Tibial artery (tissue), 4 donors: Measurements from ENCODE around the gene ARL11.
A peak's percentile ranks its signal among the peaks of the same experiment; 100 is the strongest.

Experiments
- DNase-seq, 2 donors: peaks; one replicate each; pipeline ENCODE4 v3.0.0-alpha.2; 2019
- H3K27ac ChIP-seq, 2 donors: fragments of 200-600 bp; sonication (generic) in 1 of 2; 1 replicate in 1 of 2; 2 replicates in 1 of 2; pipeline ENCODE4 v1.5.1; 2018 to 2019; ENCODE audit warnings: mild to moderate bottlenecking in 1 of 2
- H3K27me3 ChIP-seq, 2 donors: fragments of 200-600 bp; sonication (generic) in 1 of 2; one replicate each; pipeline versions ENCODE4 v1.5.1 to v1.6.0; 2016 to 2019
- H3K36me3 ChIP-seq, 3 donors: fragments of 200-600 bp; sonication (generic) in 2 of 3; one replicate each; pipeline ENCODE4 v1.5.1; 2016 to 2019; ENCODE audit warnings: mild to moderate bottlenecking in 2 of 3
- H3K4me1 ChIP-seq, 4 donors: fragments of 200-600 bp; sonication (generic) in 2 of 4; 1 replicate in 3 of 4; 2 replicates in 1 of 4; pipeline ENCODE4 v1.5.1; 2016 to 2019
- H3K4me3 ChIP-seq, 2 donors: fragments of 200-600 bp; sonication (generic) in 1 of 2; 1 replicate in 1 of 2; 2 replicates in 1 of 2; pipeline ENCODE4 v1.5.1; 2018 to 2019; ENCODE audit warnings: mild to moderate bottlenecking in 2 of 2
- H3K9me3 ChIP-seq, 3 donors: fragments of 200-600 bp; sonication (generic) in 1 of 3; one replicate each; pipeline ENCODE4 v1.5.1; 2016 to 2019
- intact Hi-C: fragments of 100-400 bp; cut with DNase I; formaldehyde crosslinking; loops from one replicate; pipeline ENCODE4 v1.15.0; 2023; ENCODE audit warnings: low total_unique reads
- TF ChIP-seq, protein P1 (sequence below), 2 experiments: fragments of 200-600 bp in 1 of 2; fragments of 450-650 bp in 1 of 2; IDR thresholded peaks; one replicate each; pipeline ENCODE4 v1.5.1; 2017 to 2019; ENCODE audit warnings: antibody characterized with exemption in 2 of 2, mild to moderate bottlenecking in 1 of 2, moderate library complexity in 1 of 2

ARL11 gene

DNA sequence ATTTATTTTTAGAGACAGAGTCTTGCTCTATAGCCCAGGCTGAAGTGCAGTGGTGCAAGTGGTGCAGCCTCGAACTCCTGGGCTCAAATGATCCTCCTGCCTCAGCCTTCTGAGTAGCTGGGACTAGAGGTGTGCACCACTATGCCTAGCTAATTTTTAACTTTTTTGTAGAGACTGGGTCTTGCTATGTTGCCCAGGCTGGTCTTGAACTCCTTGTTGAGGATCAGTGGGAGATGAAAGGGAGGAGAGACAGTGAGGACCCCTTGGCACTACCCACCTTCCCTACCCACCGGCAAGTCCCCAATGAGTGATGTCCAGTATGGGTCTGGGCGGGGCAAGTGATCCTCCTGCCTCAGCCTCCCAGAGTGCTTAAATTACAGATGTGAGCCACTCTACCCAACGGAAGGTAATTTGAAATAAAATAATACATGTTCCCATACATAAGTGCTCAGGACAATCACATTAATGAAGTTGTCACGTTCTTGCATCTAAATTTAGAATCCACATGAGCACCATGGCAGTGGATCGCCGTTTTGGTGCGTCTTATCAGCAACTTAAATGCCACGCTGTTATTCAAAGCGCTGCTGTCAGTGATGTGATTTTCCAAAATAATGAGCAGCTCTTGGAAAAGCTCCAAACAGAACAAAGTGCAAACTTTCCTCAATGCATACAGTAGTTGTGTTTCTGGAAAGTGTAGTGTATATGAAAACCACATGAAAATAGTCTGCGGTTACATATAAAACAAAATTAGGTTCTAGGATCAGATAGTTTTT lies 5.9 kb upstream of the ARL11 start:
- DNase-seq, result no peak
- Histone ChIP-seq H3K4me3 (no peak overlapping the region), H3K36me3 (no peaks in the 10 kb centered on the region), H3K4me1 (peaks cover 0 to 3% (median 0%) of the 10 kb centered on the region in 4 donors), H3K9me3 (no peaks in the 10 kb centered on the region), H3K27ac (no peak overlapping the region), H3K27me3 (peaks cover 0 to 2% of the 10 kb centered on the region in 2 donors)
- intact Hi-C loops, result no loop called here
- TF ChIP-seq, protein P1, sequence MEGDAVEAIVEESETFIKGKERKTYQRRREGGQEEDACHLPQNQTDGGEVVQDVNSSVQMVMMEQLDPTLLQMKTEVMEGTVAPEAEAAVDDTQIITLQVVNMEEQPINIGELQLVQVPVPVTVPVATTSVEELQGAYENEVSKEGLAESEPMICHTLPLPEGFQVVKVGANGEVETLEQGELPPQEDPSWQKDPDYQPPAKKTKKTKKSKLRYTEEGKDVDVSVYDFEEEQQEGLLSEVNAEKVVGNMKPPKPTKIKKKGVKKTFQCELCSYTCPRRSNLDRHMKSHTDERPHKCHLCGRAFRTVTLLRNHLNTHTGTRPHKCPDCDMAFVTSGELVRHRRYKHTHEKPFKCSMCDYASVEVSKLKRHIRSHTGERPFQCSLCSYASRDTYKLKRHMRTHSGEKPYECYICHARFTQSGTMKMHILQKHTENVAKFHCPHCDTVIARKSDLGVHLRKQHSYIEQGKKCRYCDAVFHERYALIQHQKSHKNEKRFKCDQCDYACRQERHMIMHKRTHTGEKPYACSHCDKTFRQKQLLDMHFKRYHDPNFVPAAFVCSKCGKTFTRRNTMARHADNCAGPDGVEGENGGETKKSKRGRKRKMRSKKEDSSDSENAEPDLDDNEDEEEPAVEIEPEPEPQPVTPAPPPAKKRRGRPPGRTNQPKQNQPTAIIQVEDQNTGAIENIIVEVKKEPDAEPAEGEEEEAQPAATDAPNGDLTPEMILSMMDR (IDR thresholded peaks at IDR 0.05), result no peak

DNA sequence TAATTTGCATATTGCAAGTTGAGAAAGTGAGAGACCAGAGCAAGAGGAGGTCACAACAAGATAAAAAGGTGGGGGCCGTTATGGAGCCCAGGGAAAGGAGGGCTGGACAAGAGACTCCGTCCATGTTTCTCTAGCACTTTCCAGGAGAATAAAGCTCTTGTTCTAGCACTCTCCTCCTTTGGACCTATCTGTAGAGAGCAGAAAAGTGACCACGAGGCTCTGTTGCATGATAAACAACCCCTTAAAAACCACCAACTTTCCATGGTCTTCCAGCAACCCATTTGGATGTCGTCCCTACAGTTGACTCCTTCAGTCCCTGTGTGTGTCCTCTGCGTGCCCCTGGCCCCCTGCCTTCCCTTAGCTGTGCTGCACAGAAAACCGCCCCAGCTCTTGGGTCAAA lies 4.1 kb upstream of the ARL11 start:
- Histone ChIP-seq H3K27ac (no peak overlapping the region), H3K4me1 (peaks cover 0 to 3% (median 0%) of the 10 kb centered on the region in 4 donors), H3K36me3 (no peaks in the 10 kb centered on the region), H3K9me3 (no peaks in the 10 kb centered on the region), H3K4me3 (no peak overlapping the region), H3K27me3 (peaks cover 0 to 2% of the 10 kb centered on the region in 2 donors)
- intact Hi-C loops, result no loop called here
- TF ChIP-seq, protein P1 (IDR thresholded peaks at IDR 0.05), result no peak
- no peak for DNase-seq

GRCh38 chr13:49625392-49626079 lies 2.8 kb upstream of the ARL11 start:
- Histone ChIP-seq H3K27me3 (peaks cover 0 to 2% of the 10 kb centered on the region in 2 donors), H3K9me3 (no peaks in the 10 kb centered on the region), H3K4me1 (peaks cover 0 to 3% (median 0%) of the 10 kb centered on the region in 4 donors), H3K4me3 (no peak overlapping the region), H3K27ac (no peak overlapping the region), H3K36me3 (no peaks in the 10 kb centered on the region)
- TF ChIP-seq, protein P1 (IDR thresholded peaks at IDR 0.05), result no peak
- peak in 1 of 2 donors; percentile 31 for DNase-seq
- intact Hi-C loops, result no loop called here

DNA sequence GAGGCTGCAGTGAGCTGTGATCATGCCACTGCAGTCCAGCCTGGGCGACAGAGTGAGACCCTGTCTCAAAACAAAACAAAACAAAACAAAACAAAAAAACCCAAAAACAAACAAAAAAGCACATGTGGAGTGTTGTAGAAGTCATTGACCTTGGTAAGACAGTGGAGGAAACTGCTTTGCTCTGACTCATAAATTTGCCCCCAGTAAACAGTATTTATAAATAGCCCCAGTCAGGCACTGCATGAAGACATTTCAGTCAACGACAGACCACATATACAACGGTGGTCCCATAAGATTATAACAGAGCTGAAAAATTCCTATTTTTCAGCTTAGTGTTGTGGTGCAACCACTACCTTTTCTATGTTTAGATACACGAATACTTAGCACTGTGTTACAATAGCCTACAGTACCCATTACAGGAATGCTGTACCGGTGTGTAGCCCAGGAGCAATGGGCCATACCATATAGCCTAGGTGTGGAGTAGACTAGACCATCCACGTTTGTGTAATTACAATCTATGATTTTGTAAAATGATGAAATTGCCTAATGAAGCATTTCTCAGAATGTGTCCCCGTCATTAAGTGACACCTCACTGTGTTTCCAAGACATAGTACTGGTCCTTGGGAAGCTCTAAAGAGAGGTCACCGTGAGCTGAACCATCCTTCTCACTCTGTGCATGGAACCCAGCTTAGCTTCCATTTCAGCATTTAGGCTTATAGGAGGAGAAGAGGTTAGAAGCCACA lies 1.1 kb downstream of the ARL11 start:
- Histone ChIP-seq H3K9me3 (no peaks in the 10 kb centered on the region), H3K36me3 (no peaks in the 10 kb centered on the region), H3K4me1 (no peaks in the 10 kb centered on the region), H3K4me3 (peak overlapping the region in 1 of 2 donors; percentile 3), H3K27me3 (peaks cover 0 to 2% of the 10 kb centered on the region in 2 donors), H3K27ac (no peak overlapping the region)
- no peak for DNase-seq
- TF ChIP-seq, protein P1 (IDR thresholded peaks at IDR 0.05), result no peak
- intact Hi-C loops, result no loop called here

DNA sequence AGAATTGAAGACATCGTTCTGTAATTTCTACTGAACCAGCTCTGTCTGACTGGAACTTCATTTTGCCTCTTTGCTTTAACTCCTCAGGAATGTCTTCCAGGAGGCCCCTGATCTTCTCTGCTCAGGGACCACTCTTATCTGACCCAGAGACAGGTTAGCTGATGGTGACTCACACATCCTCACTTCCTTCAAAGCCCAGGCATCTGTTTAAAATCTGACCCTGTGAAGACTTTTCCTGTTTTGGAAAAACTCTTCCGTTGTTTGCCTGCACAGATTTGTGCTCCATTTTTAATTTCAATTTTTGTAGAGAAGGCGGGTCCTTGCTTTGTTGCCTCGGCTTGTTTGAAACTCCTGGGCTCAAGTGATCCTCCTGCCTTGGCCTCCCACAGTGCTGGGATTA lies 1.6 kb downstream of the ARL11 start:
- H3K27ac ChIP-seq, result no peak overlapping the region
- H3K4me3 ChIP-seq, result no peak overlapping the region
- H3K27me3 ChIP-seq, result peaks cover 0 to 2% of the 10 kb centered on the region in 2 donors
- no peaks in the 10 kb centered on the region for H3K36me3 ChIP-seq
- no peaks in the 10 kb centered on the region for H3K9me3 ChIP-seq
- TF ChIP-seq, protein P1 (IDR thresholded peaks at IDR 0.05), result no peak
- no peaks in the 10 kb centered on the region for H3K4me1 ChIP-seq
- DNase-seq, result no peak
- intact Hi-C loops, result no loop called here
